Suprapubic skin (tissue), 4 donors: ENCODE results near the gene SLC25A3.
A peak's percentile ranks its signal among the peaks of the same experiment; 100 is the strongest.

Experiments used
- CTCF ChIP-seq, 2 donors: fragments of 200-600 bp in 1 of 2; fragments of 450-650 bp in 1 of 2; sonication (generic) in 1 of 2; IDR thresholded peaks; one replicate each; pipeline ENCODE4 v1.5.1; 2016 to 2019; ENCODE audit warnings: antibody characterized with exemption in 2 of 2, mild to moderate bottlenecking in 1 of 2, moderate library complexity in 1 of 2
- EP300 ChIP-seq: sonication (generic); formaldehyde crosslinking; IDR thresholded peaks from one replicate; pipeline ENCODE4 v1.6.1; 2017; ENCODE audit warnings: antibody characterized with exemption
- POLR2A ChIP-seq, 2 donors: fragments of 450-650 bp; IDR thresholded peaks; one replicate each; pipeline ENCODE4 v1.6.1; 2017; ENCODE audit warnings: antibody characterized with exemption in 2 of 2, mild to moderate bottlenecking in 2 of 2, moderate library complexity in 2 of 2
- POLR2AphosphoS5 ChIP-seq, 3 donors: sonication (generic); formaldehyde crosslinking; IDR thresholded peaks; one replicate each; pipeline ENCODE4 v1.6.1; 2017; ENCODE audit warnings: antibody characterized with exemption in 3 of 3

- TF ChIP-seq POLR2A (IDR thresholded peaks at IDR 0.05) (peak; percentile 24 to 40), CTCF (IDR thresholded peaks at IDR 0.05) (no peak), POLR2AphosphoS5 (IDR thresholded peaks at IDR 0.05) (no peak), EP300 (no peak)
Measured at GRCh38 chr12:98644712-98645571, 51.5 kb downstream of the SLC25A3 start, which contains the start of the genes APAF1 and IKBIP.
